OCI-LY1 (cell line): ENCODE measurements around the gene ZNRF1.

Experiments
- CTCF ChIP-seq: fragments of 200-600 bp; sonication (generic), shearing (Covaris generic); IDR thresholded peaks from 2 replicates; pipeline ENCODE4 v1.5.1; 2017; ENCODE audit warnings: mild to moderate bottlenecking, antibody characterized with exemption, low read length, moderate library complexity, mixed read lengths
- EZH2 ChIP-seq: fragments of 200-600 bp; sonication (generic), shearing (Covaris generic); IDR thresholded peaks from 2 replicates; pipeline ENCODE4 v1.8.0; 2017; ENCODE audit warnings: borderline replicate concordance, mixed run types, mild to moderate bottlenecking, antibody characterized with exemption, low read length, moderate library complexity, mixed read lengths

- no peak for TF ChIP-seq CTCF
- no peak for TF ChIP-seq EZH2
Measured at GRCh38 chr16:75053791-75054555, 55.1 kb downstream of the ZNRF1 start.
